Bronchial epithelial cell (primary cell): ENCODE results near the gene MINDY2. TPM values are rescaled to one million over a fixed set of nuclear protein-coding genes. Genes with fewer than 3 reads are reported as not detected.

Experiments
- DNase-seq: peaks from one replicate; pipeline ENCODE4 v3.0.0-alpha.2; 2010; ENCODE audit warnings: low read depth
- FAIRE-seq: peaks from 2 replicates; lab custom pipeline; 2011; peaks lifted over from hg19 to GRCh38; lab: Jason Lieb, UNC
- H3K27me3 ChIP-seq: 2 replicates; pipeline ENCODE4 v1.5.1; 2011; ENCODE audit warnings: low read length; ENCODE audit not compliant: control insufficient read depth, insufficient read depth
- H3K36me3 ChIP-seq: 2 replicates; pipeline ENCODE4 v1.5.1; 2011; ENCODE audit warnings: low read length; ENCODE audit not compliant: control insufficient read depth, insufficient read depth
- H3K4me3 ChIP-seq: 2 replicates; pipeline ENCODE4 v1.5.1; 2011; ENCODE audit warnings: mild to moderate bottlenecking, low read depth, low read length, control low read depth
- CTCF ChIP-seq: IDR thresholded peaks from 2 replicates; pipeline ENCODE4 v1.5.1; 2011; ENCODE audit warnings: mild to moderate bottlenecking, moderate library complexity, low read length, control low read depth, inconsistent platforms; ENCODE audit not compliant: insufficient read depth, severe bottlenecking
- total RNA-seq: library from RNA; depleted of rRNA; stranded (reverse); fragments of >200 nt; gene quantifications from 2 replicates; pipeline ENCODE4 v1.2.1, GENCODE V29; 2014

Gene MINDY2
- total RNA-seq, 1 donor from 2014 or later: 25.0 TPM

- no peak for TF ChIP-seq CTCF
Observed at GRCh38 chr15:58908550-58909309, 137.6 kb downstream of the MINDY2 start.

GRCh38 chr15:58909616-58910015 is 138.5 kb downstream of the MINDY2 start:
- no peak for TF ChIP-seq CTCF
- FAIRE-seq: no peak
- Histone ChIP-seq H3K36me3 (peaks cover 6% of the 10 kb centered on the region), H3K27me3 (no peaks in the 10 kb centered on the region), H3K4me3 (no peak overlapping the region)
- no peak for DNase-seq

More at GRCh38 chr15:58908550-58909309, 137.6 kb downstream of the MINDY2 start:
- Histone ChIP-seq H3K36me3 (peaks cover 6% of the 10 kb centered on the region), H3K4me3 (no peak overlapping the region), H3K27me3 (no peaks in the 10 kb centered on the region)
- no peak for FAIRE-seq
- DNase-seq: no peak

GRCh38 chr15:58910456-58910855 is 139.4 kb downstream of the MINDY2 start:
- peaks cover 6% of the 10 kb centered on the region for H3K36me3 ChIP-seq
- no peak for TF ChIP-seq CTCF
- H3K4me3 ChIP-seq: no peak overlapping the region
- DNase-seq: no peak
- no peaks in the 10 kb centered on the region for H3K27me3 ChIP-seq
- no peak for FAIRE-seq

Other genes starting within 250 kb of the MINDY2 start
- 112 and 118 TPM in 2 replicates for gene ADAM10, start 21.6 kb upstream of the MINDY2 start, total RNA-seq
- gene SLTM, start 162.4 kb downstream of the MINDY2 start, total RNA-seq: 102 and 156 TPM in 2 replicates
- gene RNF111, start 216.4 kb downstream of the MINDY2 start, total RNA-seq: 14.5 and 15.2 TPM in 2 replicates